ENCODE results near the gene BABAM2.
"Not testable (repeated sequence)": the region's sequence is repeated elsewhere in the genome, so short reads cannot be mapped to it uniquely, and the experiment has no call there.

- not testable (repeated sequence) for TF ChIP-seq CTCF (conservative IDR thresholded peaks at IDR 0.05; ENCODE audit: low read depth in 2 of 2); EZH2 (IDR thresholded peaks at IDR 0.05; ENCODE audit: low read depth, unreplicated experiment); STAT1 (IDR thresholded peaks at IDR 0.05; ENCODE audit: unreplicated experiment); POLR2AphosphoS5 (IDR thresholded peaks at IDR 0.05; ENCODE audit: low read depth); EZH2phosphoT487 (IDR thresholded peaks at IDR 0.05; ENCODE audit: unreplicated experiment)
Observed at GRCh38 chr2:28335265-28335664, 444.7 kb downstream of the BABAM2 start.
